HL-60 (cell line): ENCODE data around the gene RANBP3.

Source experiments
- GABPA ChIP-seq: IDR thresholded peaks from 2 replicates; pipeline ENCODE4 v1.6.1; 2012; ENCODE audit warnings: low read depth
- POLR2AphosphoS5 ChIP-seq: IDR thresholded peaks from 2 replicates; pipeline ENCODE4 v1.6.1; 2012; ENCODE audit warnings: low read depth
- REST ChIP-seq: IDR thresholded peaks from 2 replicates; pipeline ENCODE4 v1.6.1; 2012; ENCODE audit warnings: low read depth; ENCODE audit not compliant: insufficient replicate concordance
- TF ChIP-seq, protein P1 (sequence below): IDR thresholded peaks from one replicate; pipeline ENCODE4 v1.5.1; 2011; ENCODE audit warnings: low read length, control low read depth, inconsistent platforms; ENCODE audit not compliant: insufficient read depth

- TF ChIP-seq, protein P1, sequence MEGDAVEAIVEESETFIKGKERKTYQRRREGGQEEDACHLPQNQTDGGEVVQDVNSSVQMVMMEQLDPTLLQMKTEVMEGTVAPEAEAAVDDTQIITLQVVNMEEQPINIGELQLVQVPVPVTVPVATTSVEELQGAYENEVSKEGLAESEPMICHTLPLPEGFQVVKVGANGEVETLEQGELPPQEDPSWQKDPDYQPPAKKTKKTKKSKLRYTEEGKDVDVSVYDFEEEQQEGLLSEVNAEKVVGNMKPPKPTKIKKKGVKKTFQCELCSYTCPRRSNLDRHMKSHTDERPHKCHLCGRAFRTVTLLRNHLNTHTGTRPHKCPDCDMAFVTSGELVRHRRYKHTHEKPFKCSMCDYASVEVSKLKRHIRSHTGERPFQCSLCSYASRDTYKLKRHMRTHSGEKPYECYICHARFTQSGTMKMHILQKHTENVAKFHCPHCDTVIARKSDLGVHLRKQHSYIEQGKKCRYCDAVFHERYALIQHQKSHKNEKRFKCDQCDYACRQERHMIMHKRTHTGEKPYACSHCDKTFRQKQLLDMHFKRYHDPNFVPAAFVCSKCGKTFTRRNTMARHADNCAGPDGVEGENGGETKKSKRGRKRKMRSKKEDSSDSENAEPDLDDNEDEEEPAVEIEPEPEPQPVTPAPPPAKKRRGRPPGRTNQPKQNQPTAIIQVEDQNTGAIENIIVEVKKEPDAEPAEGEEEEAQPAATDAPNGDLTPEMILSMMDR = no peak
- TF ChIP-seq GABPA = no peak
- no peak for TF ChIP-seq POLR2AphosphoS5
- TF ChIP-seq REST = no peak
Observed at GRCh38 chr19:5936292-5936592, 41.7 kb downstream of the RANBP3 start.
